Muscle of leg (tissue), 11 donors: ENCODE results near the gene XG. TPM values are rescaled to one million over a fixed set of nuclear protein-coding genes. Genes with fewer than 3 reads are reported as not detected.
"Not testable (repeated sequence)": the region's sequence is repeated elsewhere in the genome, so short reads cannot be mapped to it uniquely, and the experiment has no call there.

Experiments
- DNase-seq: peaks from one replicate; pipeline ENCODE4 v3.0.0; 2013
- H3K27ac ChIP-seq: one replicate; pipeline ENCODE4 v1.5.1; 2013; ENCODE audit warnings: mild to moderate bottlenecking, low read length, control low read depth
- H3K27me3 ChIP-seq: one replicate; pipeline ENCODE4 v1.6.1; 2013; ENCODE audit warnings: low read length; ENCODE audit not compliant: control insufficient read depth, insufficient read depth
- H3K36me3 ChIP-seq: one replicate; pipeline ENCODE4 v1.6.1; 2013; ENCODE audit warnings: low read length; ENCODE audit not compliant: control insufficient read depth, insufficient read depth
- H3K4me1 ChIP-seq: one replicate; pipeline ENCODE4 v1.6.1; 2013; ENCODE audit warnings: low read length; ENCODE audit not compliant: control insufficient read depth, insufficient read depth
- H3K4me3 ChIP-seq: one replicate; pipeline ENCODE4 v1.5.1; 2013; ENCODE audit warnings: low read length, control low read depth
- H3K9me3 ChIP-seq: replicated peaks from 2 replicates; pipeline ENCODE4 v1.6.1; 2013; ENCODE audit warnings: low read depth, low read length; ENCODE audit not compliant: control insufficient read depth
- WGBS: methylation state at CpG from one replicate; pipeline ENCODE4 v1.1.5; 2013; ENCODE audit warnings: missing lambda C conversion rate; ENCODE audit not compliant: insufficient coverage; 5-methylcytosine and 5-hydroxymethylcytosine counted together
- polyA plus RNA-seq, 8 donors: library from polyadenylated mRNA; unstranded; fragments of 120-200 nt; gene quantifications; one replicate each; pipeline versions ENCODE4 v1.2.1 to v1.2.3, GENCODE V29; 2013; ENCODE audit warnings: inconsistent platforms in 1 of 8, low replicate concordance in 1 of 8; ENCODE audit not compliant: insufficient read length in 8 of 8, insufficient read depth in 1 of 8
- total RNA-seq: library from RNA; stranded (reverse); fragments of 120-200 nt; gene quantifications from one replicate; pipeline ENCODE4 v1.2.4, GENCODE V29; 2013

The XG gene
- total and polyA plus RNA-seq, 9 donors: 0.25 to 3.7 (median 1.0) TPM

GRCh38 chrX:2812161-2812907, 60.5 kb downstream of the XG start:
- not testable (repeated sequence) for H3K27me3 ChIP-seq, H3K4me3 ChIP-seq, H3K36me3 ChIP-seq, H3K9me3 ChIP-seq, H3K27ac ChIP-seq, H3K4me1 ChIP-seq
- peak; percentile 62 for DNase-seq
- 20% methylated on average over 9 of the region's 16 CpGs for WGBS

GRCh38 chrX:2817036-2817435, 65.2 kb downstream of the XG start:
- Histone ChIP-seq H3K36me3 (no peaks in the 10 kb centered on the region), H3K4me1 (no peaks in the 10 kb centered on the region), H3K27ac (no peak overlapping the region), H3K4me3 (no peak overlapping the region), H3K9me3 (no peaks in the 10 kb centered on the region), H3K27me3 (peaks cover 5% of the 10 kb centered on the region)
- 78% methylated on average over 1 of the region's 2 CpGs for WGBS
- no peak for DNase-seq

GRCh38 chrX:2819345-2820135, 67.7 kb downstream of the XG start:
- H3K27me3 ChIP-seq: peaks cover 8% of the 10 kb centered on the region
- WGBS: 74% methylated on average over 8 of the region's 9 CpGs
- peak; percentile 14 for DNase-seq
- H3K27ac ChIP-seq: no peak overlapping the region
- H3K4me1 ChIP-seq: no peaks in the 10 kb centered on the region
- H3K9me3 ChIP-seq: no peaks in the 10 kb centered on the region
- H3K4me3 ChIP-seq: no peak overlapping the region
- H3K36me3 ChIP-seq: no peaks in the 10 kb centered on the region

GRCh38 chrX:2820136-2820771, 68.4 kb downstream of the XG start:
- H3K36me3 ChIP-seq: no peaks in the 10 kb centered on the region
- H3K27ac ChIP-seq: no peak overlapping the region
- H3K9me3 ChIP-seq: no peaks in the 10 kb centered on the region
- H3K4me1 ChIP-seq: no peaks in the 10 kb centered on the region
- WGBS: 84% methylated on average over 3 of the region's 8 CpGs
- peak; percentile 11 for DNase-seq
- H3K27me3 ChIP-seq: peaks cover 8% of the 10 kb centered on the region
- H3K4me3 ChIP-seq: no peak overlapping the region

- Histone ChIP-seq H3K4me1 (no peaks in the 10 kb centered on the region), H3K27me3 (peaks cover 10% of the 10 kb centered on the region), H3K9me3 (no peaks in the 10 kb centered on the region), H3K27ac (no peak overlapping the region), H3K4me3 (no peak overlapping the region), H3K36me3 (no peaks in the 10 kb centered on the region)
- DNase-seq: no peak
- 32% methylated on average over 2 of the region's 13 CpGs for WGBS
Observed at GRCh38 chrX:2823795-2824386, 72.1 kb downstream of the XG start.

GRCh38 chrX:2824886-2825285, 73.0 kb downstream of the XG start:
- H3K27ac ChIP-seq: no peak overlapping the region
- DNase-seq: no peak
- no peak overlapping the region for H3K4me3 ChIP-seq
- peaks cover 6% of the 10 kb centered on the region for H3K4me1 ChIP-seq
- H3K27me3 ChIP-seq: peaks cover 19% of the 10 kb centered on the region
- H3K9me3 ChIP-seq: no peaks in the 10 kb centered on the region
- H3K36me3 ChIP-seq: no peaks in the 10 kb centered on the region

GRCh38 chrX:2828344-2828958, 76.6 kb downstream of the XG start, which contains the start of gene GYG2:
Gene GYG2, plus strand, starts transcription at chrX:2828930. Its CDS starts 1,259 bp downstream, at chrX:2830189.
- WGBS: 9% methylated on average over 51 of the region's 56 CpGs
- H3K4me3 ChIP-seq: peak within 1 kb of the TSS; percentile 38
- no peak within 1 kb of the TSS for H3K27ac ChIP-seq
- no peaks in the 10 kb centered on the region for H3K9me3 ChIP-seq
- peaks cover 31% of the 10 kb centered on the region for H3K27me3 ChIP-seq
- peak; percentile 53 for DNase-seq
- H3K36me3 ChIP-seq: no peaks in the 10 kb centered on the region
- H3K4me1 ChIP-seq: peaks cover 10% of the 10 kb centered on the region

- 1% methylated on average over 42 of the region's 44 CpGs for WGBS
- DNase-seq: peak; percentile 7
Observed at GRCh38 chrX:2828959-2829411, 77.1 kb downstream of the XG start.

GRCh38 chrX:2829469-2830246, 77.8 kb downstream of the XG start:
- 7% methylated on average over 53 of the region's 62 CpGs for WGBS
- DNase-seq: no peak
- H3K4me1 ChIP-seq: peaks cover 10% of the 10 kb centered on the region
- H3K4me3 ChIP-seq: peak overlapping the region; percentile 13
- H3K27me3 ChIP-seq: peaks cover 30% of the 10 kb centered on the region
- H3K36me3 ChIP-seq: no peaks in the 10 kb centered on the region
- H3K27ac ChIP-seq: no peak overlapping the region
- H3K9me3 ChIP-seq: no peaks in the 10 kb centered on the region

More at GRCh38 chrX:2828959-2829411, 77.1 kb downstream of the XG start:
- Histone ChIP-seq H3K9me3 (no peaks in the 10 kb centered on the region), H3K27ac (no peak overlapping the region), H3K27me3 (peaks cover 30% of the 10 kb centered on the region), H3K36me3 (no peaks in the 10 kb centered on the region), H3K4me3 (peak overlapping the region; percentile 38), H3K4me1 (peaks cover 10% of the 10 kb centered on the region)
